ENCODE results near the gene CCNE1. TPM values are rescaled to one million over a fixed set of nuclear protein-coding genes. Genes with fewer than 3 reads are reported as not detected.

The CCNE1 gene
- total RNA-seq, 3 donors from 2014 or later (not counting 1 experiment from before 2014, with no cell fraction given): 2.6 to 6.7 (median 2.9) TPM

DNA sequence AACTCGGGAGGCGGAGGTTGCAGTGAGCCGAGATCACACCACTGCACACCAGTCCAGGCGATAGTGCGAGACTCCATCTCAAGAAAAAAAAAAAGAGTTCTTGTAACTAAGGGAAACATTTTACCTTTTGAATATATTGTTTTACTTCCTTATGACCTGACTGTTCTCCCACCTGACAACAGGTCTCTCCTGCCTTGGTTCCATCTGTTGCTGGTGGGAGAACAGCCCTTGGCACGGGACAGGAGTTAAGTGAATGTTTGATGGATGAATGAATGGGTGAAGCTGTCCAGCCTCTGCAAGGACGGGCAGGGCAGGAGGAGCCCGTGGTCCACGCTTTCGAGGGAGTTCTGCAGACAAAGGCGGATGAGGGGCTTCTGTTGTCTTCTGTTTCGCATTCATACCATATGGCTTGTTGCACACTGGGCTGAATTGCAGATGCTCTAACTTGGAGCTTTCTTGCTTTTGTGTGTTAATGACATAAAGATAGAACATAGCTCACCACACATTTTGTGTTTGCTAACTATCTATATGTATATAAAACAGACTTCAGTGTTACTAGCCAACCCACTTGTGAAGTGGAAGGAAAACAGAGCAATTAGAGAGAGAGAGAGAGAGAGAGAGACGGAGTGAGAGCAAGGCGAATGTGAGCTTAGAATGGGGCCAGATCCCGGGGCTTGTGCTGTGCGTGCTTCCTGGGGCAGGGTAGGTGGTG is 16.2 kb upstream of the CCNE1 start:
- intact Hi-C loops (cut with micrococcal nuclease): no loop called here
- H3K36me3 Mint-ChIP-seq: no peaks in the 10 kb centered on the region
- Histone ChIP-seq H3K27me3 (ENCODE audit: control insufficient read depth, insufficient read depth, low read length) (no peaks in the 10 kb centered on the region), H3K27ac (ENCODE audit: low read length) (no peak overlapping the region), H3K36me3 (ENCODE audit: control insufficient read depth, insufficient read depth, low read length) (no peaks in the 10 kb centered on the region), H3K4me1 (ENCODE audit: control insufficient read depth, insufficient read depth, low read length) (no peaks in the 10 kb centered on the region), H3K4me3 (ENCODE audit: low read length) (no peak overlapping the region), H3K9me3 (ENCODE audit: control insufficient read depth, insufficient read depth, low read length) (no peaks in the 10 kb centered on the region)
- H3K27me3 Mint-ChIP-seq (ENCODE audit: low read depth in 2 of 2): peaks cover 5 to 11% of the 10 kb centered on the region in 2 donors
- no peak for DNase-seq
- no peak overlapping the region for H3K4me3 Mint-ChIP-seq
- no peaks in the 10 kb centered on the region for H3K4me1 Mint-ChIP-seq
- WGBS (ENCODE audit: insufficient coverage): 73% methylated on average over 16 of the region's 16 CpGs
- TF ChIP-seq, protein P1, sequence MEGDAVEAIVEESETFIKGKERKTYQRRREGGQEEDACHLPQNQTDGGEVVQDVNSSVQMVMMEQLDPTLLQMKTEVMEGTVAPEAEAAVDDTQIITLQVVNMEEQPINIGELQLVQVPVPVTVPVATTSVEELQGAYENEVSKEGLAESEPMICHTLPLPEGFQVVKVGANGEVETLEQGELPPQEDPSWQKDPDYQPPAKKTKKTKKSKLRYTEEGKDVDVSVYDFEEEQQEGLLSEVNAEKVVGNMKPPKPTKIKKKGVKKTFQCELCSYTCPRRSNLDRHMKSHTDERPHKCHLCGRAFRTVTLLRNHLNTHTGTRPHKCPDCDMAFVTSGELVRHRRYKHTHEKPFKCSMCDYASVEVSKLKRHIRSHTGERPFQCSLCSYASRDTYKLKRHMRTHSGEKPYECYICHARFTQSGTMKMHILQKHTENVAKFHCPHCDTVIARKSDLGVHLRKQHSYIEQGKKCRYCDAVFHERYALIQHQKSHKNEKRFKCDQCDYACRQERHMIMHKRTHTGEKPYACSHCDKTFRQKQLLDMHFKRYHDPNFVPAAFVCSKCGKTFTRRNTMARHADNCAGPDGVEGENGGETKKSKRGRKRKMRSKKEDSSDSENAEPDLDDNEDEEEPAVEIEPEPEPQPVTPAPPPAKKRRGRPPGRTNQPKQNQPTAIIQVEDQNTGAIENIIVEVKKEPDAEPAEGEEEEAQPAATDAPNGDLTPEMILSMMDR (IDR thresholded peaks at IDR 0.05): no peak
- H3K27ac Mint-ChIP-seq: no peak overlapping the region
- no peak for ATAC-seq
- no peaks in the 10 kb centered on the region for H3K9me3 Mint-ChIP-seq

DNA sequence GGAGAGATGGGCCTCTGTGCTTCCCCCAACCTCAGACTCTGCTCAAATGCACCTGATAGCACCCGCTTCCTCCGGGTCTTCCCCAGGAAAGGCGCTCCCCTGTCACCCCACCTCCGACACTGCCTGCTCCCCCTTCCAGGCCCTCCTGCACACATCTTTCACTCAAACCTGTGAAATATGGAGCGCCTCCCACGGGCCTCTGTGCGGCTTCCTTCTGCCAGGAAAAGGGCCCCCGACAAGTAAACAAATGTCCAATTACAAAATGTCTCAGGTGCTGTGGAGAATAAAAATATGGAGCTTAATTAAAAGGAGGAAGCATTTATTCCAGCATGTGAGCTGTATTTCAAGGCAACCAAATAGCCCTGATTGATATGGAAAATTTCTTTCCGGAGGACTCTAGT is 15.6 kb upstream of the CCNE1 start:
- Mint-ChIP-seq H3K4me3 (no peak overlapping the region), H3K4me1 (no peaks in the 10 kb centered on the region), H3K27me3 (ENCODE audit: low read depth in 2 of 2) (peaks cover 5 to 11% of the 10 kb centered on the region in 2 donors), H3K36me3 (no peaks in the 10 kb centered on the region), H3K27ac (no peak overlapping the region), H3K9me3 (no peaks in the 10 kb centered on the region)
- no peaks in the 10 kb centered on the region for H3K36me3 ChIP-seq (ENCODE audit: control insufficient read depth, insufficient read depth, low read length)
- 35% methylated on average over 7 of the region's 9 CpGs for WGBS (ENCODE audit: insufficient coverage)
- ATAC-seq (no peak), DNase-seq (no peak)
- no peaks in the 10 kb centered on the region for H3K27me3 ChIP-seq (ENCODE audit: control insufficient read depth, insufficient read depth, low read length)
- H3K4me3 ChIP-seq (ENCODE audit: low read length): no peak overlapping the region
- intact Hi-C loops (cut with micrococcal nuclease): no loop called here
- no peaks in the 10 kb centered on the region for H3K9me3 ChIP-seq (ENCODE audit: control insufficient read depth, insufficient read depth, low read length)
- H3K27ac ChIP-seq (ENCODE audit: low read length): no peak overlapping the region
- TF ChIP-seq, protein P1 (IDR thresholded peaks at IDR 0.05): no peak
- no peaks in the 10 kb centered on the region for H3K4me1 ChIP-seq (ENCODE audit: control insufficient read depth, insufficient read depth, low read length)

DNA sequence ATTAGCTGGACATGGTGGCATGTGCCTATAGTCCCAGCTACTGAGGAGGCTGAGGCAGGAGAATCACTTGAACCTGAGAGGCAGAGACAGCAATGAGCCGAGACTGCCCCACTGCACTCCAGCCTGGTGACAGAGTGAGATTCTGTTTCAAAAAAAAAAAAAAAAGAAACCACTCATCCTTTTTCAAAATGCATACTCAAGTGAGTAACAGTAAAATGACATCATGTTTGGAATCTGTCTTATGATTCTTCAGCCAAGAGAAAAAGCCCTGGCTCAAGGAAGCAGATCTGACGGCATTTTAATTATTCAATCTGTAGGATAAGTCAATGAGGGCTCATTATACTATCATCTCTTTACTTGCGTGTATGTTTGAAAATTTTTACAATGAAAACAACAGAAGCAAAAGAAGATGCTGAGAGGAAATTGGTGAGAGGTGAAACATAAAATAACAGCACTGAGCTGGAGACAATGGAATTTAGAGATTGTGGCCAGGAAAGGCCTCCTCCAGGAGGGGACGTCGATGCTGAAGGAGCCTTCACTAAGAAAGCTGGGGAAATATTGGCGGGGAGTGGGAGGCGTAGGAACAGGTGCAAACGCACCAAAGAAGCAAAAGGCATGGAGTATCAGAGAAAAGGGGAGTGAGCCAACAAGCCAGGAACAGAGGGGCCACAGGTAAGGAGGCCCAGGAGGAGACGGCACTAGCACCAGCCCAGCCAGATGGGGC is 12.9 kb upstream of the CCNE1 start:
- DNase-seq (no peak), ATAC-seq (no peak)
- Histone ChIP-seq H3K4me3 (ENCODE audit: low read length) (no peak overlapping the region), H3K27me3 (ENCODE audit: control insufficient read depth, insufficient read depth, low read length) (no peaks in the 10 kb centered on the region), H3K36me3 (ENCODE audit: control insufficient read depth, insufficient read depth, low read length) (no peaks in the 10 kb centered on the region), H3K9me3 (ENCODE audit: control insufficient read depth, insufficient read depth, low read length) (no peaks in the 10 kb centered on the region), H3K27ac (ENCODE audit: low read length) (no peak overlapping the region), H3K4me1 (ENCODE audit: control insufficient read depth, insufficient read depth, low read length) (no peaks in the 10 kb centered on the region)
- no peaks in the 10 kb centered on the region for H3K36me3 Mint-ChIP-seq
- TF ChIP-seq, protein P1 (IDR thresholded peaks at IDR 0.05): no peak
- 84% methylated on average over 8 of the region's 9 CpGs for WGBS (ENCODE audit: insufficient coverage)
- H3K4me3 Mint-ChIP-seq: no peak overlapping the region
- H3K4me1 Mint-ChIP-seq: no peaks in the 10 kb centered on the region
- peaks cover 5 to 11% of the 10 kb centered on the region in 2 donors for H3K27me3 Mint-ChIP-seq (ENCODE audit: low read depth in 2 of 2)
- intact Hi-C loops (cut with micrococcal nuclease): no loop called here
- H3K9me3 Mint-ChIP-seq: no peaks in the 10 kb centered on the region
- no peak overlapping the region for H3K27ac Mint-ChIP-seq

Measured in natural killer cell (primary cell).